CD4-positive, alpha-beta T cell treated with Interleukin-6 at 100 ng/mL for 8 hours (primary cell): Measurements from ENCODE around the gene MZF1.

Experiments used
- DNase-seq: peaks from one replicate; pipeline ENCODE4 v3.0.0-alpha.2; 2020; ENCODE audit warnings: mixed read lengths, low spot score

The MZF1 gene

DNA sequence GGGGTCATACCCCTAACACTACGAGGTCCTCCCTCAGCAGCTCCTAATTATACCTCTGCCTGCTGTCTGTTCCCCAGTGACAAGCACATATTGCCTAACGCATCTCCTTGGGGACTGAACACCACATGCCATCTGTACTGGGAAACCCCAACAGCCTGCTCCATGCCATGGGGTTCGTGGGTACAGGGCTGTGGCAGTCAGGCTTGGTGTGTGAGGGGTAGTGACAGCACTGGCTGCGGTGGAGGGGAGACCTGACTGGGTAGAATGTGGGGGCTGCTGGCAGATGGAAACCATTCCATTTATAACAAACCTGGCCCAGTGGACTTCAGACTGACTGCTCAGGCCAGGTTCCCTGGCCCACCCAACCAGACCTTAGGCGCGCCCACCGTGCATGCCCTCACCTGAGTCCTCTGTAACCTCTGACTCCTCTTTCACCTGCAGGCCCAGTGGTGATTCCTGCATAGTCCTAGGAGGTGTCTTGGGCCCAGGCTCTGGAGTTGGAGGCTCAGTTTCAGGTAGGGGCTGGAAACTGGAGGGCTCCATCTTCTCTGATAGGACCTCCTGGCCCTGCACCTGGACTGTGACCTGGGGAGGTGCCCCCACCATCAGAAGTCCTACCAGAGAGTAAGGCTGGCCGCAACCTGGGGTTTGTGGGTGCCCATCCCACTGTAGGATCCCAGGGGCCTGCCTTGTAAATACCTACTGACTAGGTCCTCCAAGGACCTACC, 3.0 kb downstream of the MZF1 start:
- no peak for DNase-seq

- DNase-seq = no peak
Observed at GRCh38 chr19:58569191-58569942, 3.8 kb downstream of the MZF1 start.

- no peak for DNase-seq
Observed at GRCh38 chr19:58568453-58569130, 4.5 kb downstream of the MZF1 start.

DNA sequence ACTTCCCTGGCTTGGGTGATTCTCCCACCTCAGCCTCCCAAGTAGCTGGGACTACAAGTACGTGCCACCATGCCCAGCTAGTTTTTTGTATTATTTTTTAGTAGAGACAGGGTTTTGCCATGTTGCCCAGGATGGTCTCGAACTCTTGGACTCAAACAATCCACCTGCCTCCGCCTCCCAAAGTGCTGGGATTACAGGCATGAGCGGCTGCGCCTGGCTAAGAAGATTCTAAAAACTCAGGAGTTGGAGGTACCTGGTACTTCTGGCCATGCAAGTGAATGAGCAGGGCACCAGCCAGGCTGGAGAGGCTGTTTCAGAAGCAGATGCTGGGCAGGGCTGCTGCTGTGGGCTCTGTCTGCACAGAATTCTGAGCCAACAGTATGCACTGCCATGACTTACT, 6.1 kb downstream of the MZF1 start:
- no peak for DNase-seq

GRCh38 chr19:58563823-58564222, 9.3 kb downstream of the MZF1 start:
- no peak for DNase-seq

- peak; percentile 31 for DNase-seq
Observed at GRCh38 chr19:58563034-58563573, 10.0 kb downstream of the MZF1 start.

- DNase-seq = peak; percentile 30
Observed at GRCh38 chr19:58562122-58563033, 10.8 kb downstream of the MZF1 start.

DNA sequence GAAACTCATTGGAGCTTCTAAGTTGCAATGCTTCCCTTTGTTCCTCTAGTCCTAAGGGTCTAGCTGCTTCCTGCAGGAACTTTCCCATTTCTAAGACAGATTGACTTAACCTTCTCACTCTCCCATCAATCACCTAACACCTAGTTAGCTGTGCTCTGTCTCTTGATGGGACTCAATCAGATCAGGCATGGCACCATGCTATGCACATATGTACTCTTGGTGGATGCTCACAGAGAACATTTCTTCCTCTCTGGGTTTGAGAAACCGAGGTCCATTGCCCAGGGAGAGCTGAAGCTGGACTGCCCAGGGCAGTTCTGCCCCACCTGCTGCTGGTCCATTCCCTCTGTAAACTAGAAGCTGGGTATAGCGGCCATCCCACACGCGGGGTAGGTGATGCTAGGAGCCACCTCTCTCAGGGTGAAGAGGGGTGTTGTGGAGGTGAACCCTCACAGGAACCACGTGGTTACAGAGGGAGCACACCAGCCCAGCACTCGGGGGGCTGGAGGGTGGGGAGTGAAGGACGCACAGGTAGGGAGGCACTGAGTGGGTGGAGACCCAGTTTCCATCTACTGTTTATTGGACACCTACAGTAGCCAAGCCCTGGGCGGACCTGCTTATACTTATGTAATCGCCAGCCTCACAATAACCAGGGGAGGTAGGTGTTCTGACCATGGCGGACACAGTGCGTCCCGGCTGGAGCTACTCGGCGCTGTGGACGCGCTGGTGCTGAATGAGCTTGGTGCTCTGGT, 11.6 kb downstream of the MZF1 start:
- DNase-seq = no peak

DNA sequence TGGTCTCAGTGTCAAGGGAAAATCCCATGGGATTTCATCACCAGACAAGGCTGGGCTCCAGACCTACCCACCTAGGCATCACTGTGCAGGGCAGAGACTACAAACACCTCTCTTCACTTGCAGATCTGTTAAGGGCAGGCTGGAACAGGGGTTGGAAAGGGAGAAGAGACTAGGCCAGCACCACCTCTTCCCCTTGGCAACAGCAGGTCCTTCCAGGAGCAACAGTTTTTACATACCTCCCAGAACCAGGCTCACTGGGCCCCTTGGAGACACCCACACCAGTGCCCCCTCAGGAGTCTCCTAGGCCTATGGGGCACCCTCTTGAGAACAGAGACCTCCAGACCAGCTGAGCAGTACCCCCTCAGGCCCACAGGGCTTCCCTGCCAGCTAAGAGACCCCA, 12.2 kb downstream of the MZF1 start:
- no peak for DNase-seq

GRCh38 chr19:58560007-58560887, 12.9 kb downstream of the MZF1 start:
- DNase-seq = no peak

DNA sequence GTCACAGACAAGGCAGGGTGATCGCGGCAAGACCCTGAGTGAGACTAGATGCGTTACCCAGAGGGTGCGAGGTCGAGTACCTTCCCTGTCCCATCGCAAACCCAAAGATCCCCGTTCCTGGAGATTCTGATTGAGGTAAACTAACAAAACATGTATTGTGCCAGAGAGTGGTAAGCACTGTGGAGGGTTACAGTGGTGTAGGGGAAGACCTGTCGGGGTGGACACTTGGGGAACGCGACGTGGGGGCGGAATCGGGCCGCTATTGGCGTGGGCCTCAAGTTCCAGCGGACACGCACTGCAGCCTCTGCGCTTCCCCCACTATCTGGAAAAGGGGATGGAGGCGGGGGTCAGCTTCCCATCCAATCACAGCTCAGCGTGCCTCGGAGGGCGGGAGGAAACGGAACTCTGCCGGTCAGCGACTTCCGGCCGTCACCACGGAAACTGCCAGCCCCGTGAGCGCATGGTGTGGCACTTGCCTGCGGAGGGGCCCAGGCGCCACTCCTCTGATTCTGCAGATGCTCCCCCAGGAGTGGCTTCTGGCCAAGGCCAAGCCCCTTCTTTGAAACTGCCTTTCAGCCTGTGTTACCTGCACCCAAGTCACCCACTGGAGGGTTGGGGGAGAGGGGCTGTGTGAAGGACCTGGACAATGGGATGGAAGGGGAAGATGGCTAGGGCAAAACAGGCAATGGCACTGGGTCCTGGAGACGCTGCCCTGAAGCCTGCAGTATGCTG, 13.7 kb downstream of the MZF1 start:
- peak; percentile 48 for DNase-seq

DNA sequence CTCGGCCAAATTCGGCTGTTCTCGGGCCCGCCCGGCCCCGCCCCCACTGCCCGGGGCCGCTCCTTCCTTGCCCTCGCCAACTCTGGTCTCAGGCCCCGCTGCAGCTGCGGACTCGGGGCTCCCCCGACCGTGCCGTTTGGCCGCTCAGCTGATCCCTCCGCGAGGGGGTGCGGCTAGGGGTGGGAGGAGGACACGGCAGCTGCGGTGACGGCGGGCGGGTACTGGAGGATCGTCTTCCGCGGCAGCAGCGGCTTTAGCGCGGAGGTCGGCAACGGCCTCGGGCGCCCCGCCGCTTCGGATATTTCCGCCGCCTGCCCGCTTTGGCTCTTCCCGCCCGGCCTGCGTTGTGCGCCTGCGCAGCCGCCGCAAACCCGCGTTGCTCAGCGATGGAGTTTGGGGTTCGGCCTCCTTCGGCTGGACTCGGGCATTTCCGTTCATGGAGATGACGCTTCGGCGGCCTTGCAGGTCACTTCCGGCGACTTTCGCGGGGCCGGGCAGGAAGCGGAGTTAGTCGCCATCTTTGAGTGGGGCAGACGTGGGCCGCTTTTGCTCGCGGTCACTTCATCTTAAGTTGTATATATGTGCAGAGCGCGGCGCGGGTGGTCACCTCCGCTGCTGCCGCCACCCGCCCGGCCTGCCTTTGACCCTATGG, 14.4 kb downstream of the MZF1 start:
- DNase-seq = peak; percentile 100

GRCh38 chr19:58558066-58558622, 15.0 kb downstream of the MZF1 start, which contains the start of gene UBE2M:
Gene UBE2M (minus strand): TSS chr19:58558611. CDS start chr19:58558381, 230 bp downstream.
- peak; percentile 32 for DNase-seq

- no peak for DNase-seq
Observed at GRCh38 chr19:58557221-58558065, 15.7 kb downstream of the MZF1 start.

GRCh38 chr19:58556622-58557220, 16.4 kb downstream of the MZF1 start:
- no peak for DNase-seq

- DNase-seq = no peak
Observed at GRCh38 chr19:58555920-58556621, 17.1 kb downstream of the MZF1 start.
